ENCODE data around the gene NPSR1.

The NPSR1 gene

GRCh38 chr7:34720289-34720688 is 62.3 kb downstream of the NPSR1 start:
- DNase-seq (ENCODE audit: low spot score): no peak

GRCh38 chr7:34723338-34723737 is 65.3 kb downstream of the NPSR1 start:
- DNase-seq (ENCODE audit: low spot score): no peak

- no peak for DNase-seq (ENCODE audit: low spot score)
Observed at GRCh38 chr7:34723866-34724490, 66.0 kb downstream of the NPSR1 start.

- DNase-seq (ENCODE audit: low spot score): no peak
Observed at GRCh38 chr7:34726221-34726620, 68.2 kb downstream of the NPSR1 start.

GRCh38 chr7:34727464-34727995 is 69.5 kb downstream of the NPSR1 start:
- DNase-seq (ENCODE audit: low spot score): no peak

GRCh38 chr7:34728156-34728555 is 70.1 kb downstream of the NPSR1 start:
- DNase-seq (ENCODE audit: low spot score): no peak

- no peak for DNase-seq (ENCODE audit: low spot score)
Observed at GRCh38 chr7:34734771-34735170, 76.8 kb downstream of the NPSR1 start.

GRCh38 chr7:34735526-34735925 is 77.5 kb downstream of the NPSR1 start:
- DNase-seq (ENCODE audit: low spot score): no peak

GRCh38 chr7:34739651-34740300 is 81.8 kb downstream of the NPSR1 start:
- no peak for DNase-seq (ENCODE audit: low spot score)

GRCh38 chr7:34740840-34741239 is 82.8 kb downstream of the NPSR1 start:
- DNase-seq (ENCODE audit: low spot score): no peak

GRCh38 chr7:34747176-34747781 is 89.3 kb downstream of the NPSR1 start:
- no peak for DNase-seq (ENCODE audit: low spot score)

GRCh38 chr7:34747867-34748727 is 90.1 kb downstream of the NPSR1 start:
- peak; percentile 25 for DNase-seq (ENCODE audit: low spot score)

GRCh38 chr7:34748728-34749089 is 90.7 kb downstream of the NPSR1 start:
- no peak for DNase-seq (ENCODE audit: low spot score)

- no peak for DNase-seq (ENCODE audit: low spot score)
Observed at GRCh38 chr7:34749446-34749845, 91.4 kb downstream of the NPSR1 start.

GRCh38 chr7:34750209-34750608 is 92.2 kb downstream of the NPSR1 start:
- DNase-seq (ENCODE audit: low spot score): no peak

- DNase-seq (ENCODE audit: low spot score): no peak
Observed at GRCh38 chr7:34750636-34751035, 92.6 kb downstream of the NPSR1 start.

- no peak for DNase-seq (ENCODE audit: low spot score)
Observed at GRCh38 chr7:34751725-34752643, 94.0 kb downstream of the NPSR1 start.

GRCh38 chr7:34752929-34753328 is 94.9 kb downstream of the NPSR1 start:
- DNase-seq (ENCODE audit: low spot score): no peak

- no peak for DNase-seq (ENCODE audit: low spot score)
Observed at GRCh38 chr7:34755008-34755407, 97.0 kb downstream of the NPSR1 start.

- no peak for DNase-seq (ENCODE audit: low spot score)
Observed at GRCh38 chr7:34756025-34756437, 98.0 kb downstream of the NPSR1 start.

- no peak for DNase-seq (ENCODE audit: low spot score)
Observed at GRCh38 chr7:34756691-34757090, 98.7 kb downstream of the NPSR1 start.

Measured in pons (tissue), 1 donor.